ENCODE results near the gene C4orf50.

DNA sequence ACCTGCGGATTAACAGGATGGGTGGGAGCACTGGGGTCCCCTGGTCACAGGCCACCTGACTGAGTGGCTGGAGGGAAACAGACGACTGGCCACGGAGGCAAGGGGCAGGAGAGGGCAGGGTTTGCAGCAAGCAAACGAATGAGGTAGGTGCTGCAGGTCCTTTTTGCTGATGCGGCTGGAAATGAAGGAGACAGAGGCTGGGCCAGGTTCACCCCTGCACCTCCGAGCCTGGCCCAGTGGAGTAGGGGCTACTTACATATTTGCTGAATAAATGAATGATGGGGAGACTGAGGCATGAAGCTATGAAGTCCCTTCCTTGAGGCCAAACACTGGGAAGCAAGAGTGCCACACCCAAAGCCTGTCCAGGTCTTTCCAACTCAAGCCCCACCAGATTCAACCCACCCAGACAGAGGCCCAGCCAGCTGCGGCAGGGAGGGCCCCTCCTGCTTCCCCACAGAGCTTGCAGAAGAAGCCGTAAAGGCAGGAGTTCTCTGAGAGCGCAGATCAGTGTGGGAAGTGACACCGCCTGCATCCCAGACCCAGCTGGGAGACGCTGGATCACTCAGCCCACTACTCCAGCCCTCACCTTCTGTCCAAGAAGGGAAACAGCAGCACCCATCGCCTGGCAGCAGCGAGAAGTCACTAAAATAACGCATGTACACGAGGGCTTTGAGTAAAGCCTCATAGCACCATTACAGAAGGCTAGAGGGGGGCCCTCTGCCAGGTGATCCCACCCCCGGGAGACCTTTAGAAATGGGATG is 36.1 kb upstream of the C4orf50 start:
- TF ChIP-seq POLR2A (IDR thresholded peaks at IDR 0.05): no peak
- TF ChIP-seq, protein P1, sequence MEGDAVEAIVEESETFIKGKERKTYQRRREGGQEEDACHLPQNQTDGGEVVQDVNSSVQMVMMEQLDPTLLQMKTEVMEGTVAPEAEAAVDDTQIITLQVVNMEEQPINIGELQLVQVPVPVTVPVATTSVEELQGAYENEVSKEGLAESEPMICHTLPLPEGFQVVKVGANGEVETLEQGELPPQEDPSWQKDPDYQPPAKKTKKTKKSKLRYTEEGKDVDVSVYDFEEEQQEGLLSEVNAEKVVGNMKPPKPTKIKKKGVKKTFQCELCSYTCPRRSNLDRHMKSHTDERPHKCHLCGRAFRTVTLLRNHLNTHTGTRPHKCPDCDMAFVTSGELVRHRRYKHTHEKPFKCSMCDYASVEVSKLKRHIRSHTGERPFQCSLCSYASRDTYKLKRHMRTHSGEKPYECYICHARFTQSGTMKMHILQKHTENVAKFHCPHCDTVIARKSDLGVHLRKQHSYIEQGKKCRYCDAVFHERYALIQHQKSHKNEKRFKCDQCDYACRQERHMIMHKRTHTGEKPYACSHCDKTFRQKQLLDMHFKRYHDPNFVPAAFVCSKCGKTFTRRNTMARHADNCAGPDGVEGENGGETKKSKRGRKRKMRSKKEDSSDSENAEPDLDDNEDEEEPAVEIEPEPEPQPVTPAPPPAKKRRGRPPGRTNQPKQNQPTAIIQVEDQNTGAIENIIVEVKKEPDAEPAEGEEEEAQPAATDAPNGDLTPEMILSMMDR (IDR thresholded peaks at IDR 0.05): no peak
